SK-N-SH (cell line): ENCODE data around the gene ENTPD8. TPM values are rescaled to one million over a fixed set of nuclear protein-coding genes. Genes with fewer than 3 reads are reported as not detected.

Experiments
- CTCF ChIA-PET: fragments of 300-600, 350-600 bp; formaldehyde crosslinking; extraction: SDS; loops from one replicate; lab custom pipeline; 2021; lab: Yijun Ruan, JAX
- POLR2A ChIA-PET: fragments of 350-600 bp; sonication (Branson Sonifier 250); formaldehyde crosslinking; extraction: SDS; loops from one replicate; lab custom pipeline; 2020; ENCODE audit warnings: antibody characterized with exemption, inconsistent platforms; lab: Yijun Ruan, JAX
- DNase-seq: peaks from one replicate; pipeline ENCODE4 v3.0.0; 2012
- H2AFZ ChIP-seq: fragments of 200-600 bp; sonication (generic); 2 replicates; pipeline ENCODE4 v1.8.1; 2016; ENCODE audit warnings: antibody characterized with exemption, mild to moderate bottlenecking, low read depth
- H3F3A ChIP-seq: fragments of 200-600 bp; sonication (generic); replicated peaks from 2 replicates; pipeline ENCODE3; 2016; ENCODE audit warnings: antibody characterized with exemption, mild to moderate bottlenecking; ENCODE audit not compliant: insufficient read depth
- H3K27ac ChIP-seq, 2 experiments: fragments of 200-500 bp in 1 of 2; fragments of 200-600 bp in 1 of 2; sonication (Bioruptor generic) in 1 of 2; sonication (generic), shearing (Covaris generic) in 1 of 2; 2 replicates each; pipeline versions ENCODE4 v1.5.1 to v1.6.1; 2014 to 2016; ENCODE audit warnings: low read depth in 2 of 2, inconsistent platforms in 1 of 2, low read length in 1 of 2, mild to moderate bottlenecking in 1 of 2, mixed read lengths in 1 of 2
- H3K27me3 ChIP-seq: fragments of 200-600 bp; sonication (generic), shearing (Covaris generic); 2 replicates; pipeline ENCODE4 v1.6.1; 2016; ENCODE audit warnings: mixed run types; ENCODE audit not compliant: insufficient read depth
- H3K36me3 ChIP-seq, 2 experiments: fragments of 200-500 bp in 1 of 2; fragments of 200-600 bp in 1 of 2; sonication (Bioruptor generic) in 1 of 2; sonication (generic) in 1 of 2; replicated peaks in 1 of 2; 2 replicates each; pipeline versions ENCODE3 to v1.5.1; 2014 to 2016; ENCODE audit warnings: low read length in 1 of 2, mild to moderate bottlenecking in 1 of 2; ENCODE audit not compliant: insufficient read depth in 2 of 2, control insufficient read depth in 1 of 2
- H3K4me1 ChIP-seq, 2 experiments: fragments of 200-500 bp in 1 of 2; fragments of 200-600 bp in 1 of 2; sonication (Bioruptor generic) in 1 of 2; sonication (generic), shearing (Covaris generic) in 1 of 2; 2 replicates each; pipeline versions ENCODE4 v1.5.1 to v1.6.1; 2014 to 2016; ENCODE audit warnings: low read depth in 1 of 2, low read length in 1 of 2, mixed run types in 1 of 2; ENCODE audit not compliant: insufficient read depth in 2 of 2, control insufficient read depth in 1 of 2
- H3K4me2 ChIP-seq: fragments of 200-600 bp; sonication (generic), shearing (Covaris generic); 2 replicates; pipeline ENCODE4 v1.6.1; 2017; ENCODE audit warnings: mixed run types
- H3K4me3 ChIP-seq, 2 experiments: fragments of 200-500 bp in 1 of 2; fragments of 200-600 bp in 1 of 2; sonication (Bioruptor generic) in 1 of 2; sonication (generic), shearing (Covaris generic) in 1 of 2; 2 replicates each; pipeline versions ENCODE4 v1.5.1 to v1.8.1; 2014 to 2016; ENCODE audit warnings: low read depth in 2 of 2, inconsistent platforms in 1 of 2, low read length in 1 of 2, mild to moderate bottlenecking in 1 of 2, mixed read lengths in 1 of 2, moderate library complexity in 1 of 2
- H3K79me2 ChIP-seq: fragments of 200-600 bp; sonication (generic); 2 replicates; pipeline ENCODE4 v1.8.1; 2017; ENCODE audit warnings: mild to moderate bottlenecking; ENCODE audit not compliant: insufficient read depth
- H3K9ac ChIP-seq: fragments of 200-600 bp; sonication (generic); 2 replicates; pipeline ENCODE4 v1.6.1; 2017; ENCODE audit warnings: mixed run types
- H3K9me2 ChIP-seq: fragments of 200-600 bp; sonication (generic); 2 replicates; pipeline ENCODE4 v1.6.1; 2017; ENCODE audit warnings: mixed run types
- H3K9me3 ChIP-seq: fragments of 200-600 bp; sonication (generic); 2 replicates; pipeline ENCODE4 v1.6.1; 2017; ENCODE audit warnings: mixed run types, mild to moderate bottlenecking, moderate library complexity
- H4K20me1 ChIP-seq: fragments of 200-600 bp; sonication (generic); 2 replicates; pipeline ENCODE4 v1.6.1; 2017; ENCODE audit warnings: mild to moderate bottlenecking, mixed run types; ENCODE audit not compliant: insufficient read depth
- ELF1 ChIP-seq: IDR thresholded peaks from 2 replicates; pipeline ENCODE4 v1.4.0; 2012
- EZH2phosphoT487 ChIP-seq: fragments of 200-600 bp; sonication (generic); IDR thresholded peaks from 2 replicates; pipeline ENCODE4 v1.6.1; 2017; ENCODE audit warnings: low read depth, mixed run types, mild to moderate bottlenecking, antibody characterized with exemption, moderate library complexity, borderline replicate concordance
- FOSL2 ChIP-seq: IDR thresholded peaks from 2 replicates; pipeline ENCODE4 v1.4.0; 2012; ENCODE audit warnings: low read depth, mild to moderate bottlenecking, moderate library complexity, borderline replicate concordance
- FOXM1 ChIP-seq: IDR thresholded peaks from 2 replicates; pipeline ENCODE4 v1.4.0; 2012; ENCODE audit warnings: low read depth, mild to moderate bottlenecking
- GABPA ChIP-seq: IDR thresholded peaks from 2 replicates; pipeline ENCODE4 v1.4.0; 2012; ENCODE audit warnings: low read depth, mild to moderate bottlenecking
- NFIC ChIP-seq: IDR thresholded peaks from 2 replicates; pipeline ENCODE4 v1.4.0; 2012; ENCODE audit warnings: borderline replicate concordance
- NRF1 ChIP-seq: IDR thresholded peaks from 2 replicates; pipeline ENCODE4 v1.6.1; 2012; ENCODE audit warnings: low read depth, mild to moderate bottlenecking, low read length
- POLR2AphosphoS5 ChIP-seq: IDR thresholded peaks from 2 replicates; pipeline ENCODE4 v1.6.1; 2012; ENCODE audit warnings: low read depth, low read length
- RCOR1 ChIP-seq: fragments of 150-350 bp; IDR thresholded peaks from 2 replicates; pipeline ENCODE4 v1.6.1; 2017; ENCODE audit warnings: antibody characterized with exemption, low read length
- TAF1 ChIP-seq: IDR thresholded peaks from 2 replicates; pipeline ENCODE4 v1.6.1; 2012; ENCODE audit warnings: low read depth, mild to moderate bottlenecking, low read length, moderate library complexity, borderline replicate concordance
- TCF12 ChIP-seq: IDR thresholded peaks from 2 replicates; pipeline ENCODE4 v1.4.0; 2012
- TEAD4 ChIP-seq: IDR thresholded peaks from 2 replicates; pipeline ENCODE4 v1.4.0; 2012; ENCODE audit warnings: mild to moderate bottlenecking, borderline replicate concordance; ENCODE audit not compliant: insufficient read depth
- YY1 ChIP-seq: IDR thresholded peaks from 2 replicates; pipeline ENCODE4 v1.4.0; 2012; ENCODE audit warnings: low read depth, mild to moderate bottlenecking
- WGBS: methylation state at CpG from one replicate; pipeline ENCODE4 v1.1.6; 2017; ENCODE audit warnings: low lambda C conversion rate; 5-methylcytosine and 5-hydroxymethylcytosine counted together
- polyA plus RNA-seq, 3 experiments: library from polyadenylated mRNA; depleted of rRNA; stranded (reverse); fragments of >200 nt; gene quantifications; 2 replicates each; pipeline ENCODE4 v1.2.3, GENCODE V29; 2012
- TF ChIP-seq, protein P1 (sequence below): fragments of 150-350 bp; IDR thresholded peaks from 2 replicates; pipeline ENCODE4 v1.6.1; 2017; ENCODE audit warnings: antibody characterized with exemption, low read length, low read depth, borderline replicate concordance
- TF ChIP-seq, protein P2 (sequence below): IDR thresholded peaks from 2 replicates; pipeline ENCODE4 v1.6.1; 2012; ENCODE audit warnings: mild to moderate bottlenecking, low read depth, low read length, moderate library complexity
- TF ChIP-seq, protein P3 (sequence below): fragments of 200-600 bp; sonication (generic); IDR thresholded peaks from 2 replicates; pipeline ENCODE4 v1.6.1; 2017; ENCODE audit warnings: antibody characterized with exemption, mild to moderate bottlenecking, moderate library complexity
- TF ChIP-seq, protein P4 (sequence below): IDR thresholded peaks from 2 replicates; pipeline ENCODE4 v1.4.0; 2012; ENCODE audit warnings: low read depth, borderline replicate concordance
- TF ChIP-seq, protein P5 (sequence below): IDR thresholded peaks from 2 replicates; pipeline ENCODE4; 2012

The ENTPD8 gene
- polyA plus RNA-seq, 1 of the 3 experiments (the other 2 are of a cell fraction): 0.30 TPM

DNA sequence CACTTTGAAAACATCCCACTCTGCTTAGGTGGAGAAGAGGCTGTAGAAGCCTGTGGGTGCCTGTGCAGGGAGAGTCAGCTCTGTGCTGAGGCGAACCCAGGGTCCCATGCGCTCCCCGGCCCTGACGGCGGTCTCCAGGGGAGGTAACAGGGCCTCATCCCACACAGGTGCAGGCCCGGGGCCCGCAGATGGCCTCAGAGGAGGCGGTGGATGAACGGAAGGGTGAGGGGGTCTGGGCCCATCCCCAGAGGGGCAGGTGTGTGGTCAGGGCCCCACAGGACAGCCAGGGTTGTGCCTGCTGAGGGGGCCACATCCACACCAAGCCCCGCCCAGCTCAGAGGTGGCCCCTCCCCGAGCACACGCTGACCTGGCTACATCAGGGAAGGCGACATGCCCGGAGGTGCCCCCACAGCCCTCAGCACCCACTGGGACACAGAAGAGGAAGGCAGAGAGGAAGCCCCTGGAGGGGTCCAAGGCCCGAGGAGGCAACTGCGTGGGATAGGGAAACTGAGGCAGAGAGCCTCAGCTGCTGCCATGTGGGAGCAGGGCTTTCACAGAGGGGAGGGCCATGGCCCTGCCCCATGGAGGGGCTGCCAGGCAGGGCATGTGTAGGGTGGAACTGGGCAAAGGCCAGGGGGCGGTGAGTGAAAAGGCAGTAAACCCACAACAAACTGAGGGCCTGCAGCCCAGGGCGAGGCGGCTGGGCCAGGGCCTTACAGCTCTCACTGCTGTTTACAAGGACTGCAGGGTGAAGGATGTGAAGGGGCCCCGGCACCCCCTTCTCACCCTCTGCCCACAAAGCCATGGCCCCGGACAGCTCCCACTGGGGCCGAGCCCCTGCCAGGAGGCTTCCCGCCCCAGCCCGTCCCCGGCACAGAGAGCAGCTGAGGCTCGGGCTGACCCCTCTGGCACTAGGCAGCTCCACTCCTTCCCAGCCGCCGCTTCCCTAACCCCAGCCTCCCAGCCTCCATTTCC is 47.7 kb downstream of the ENTPD8 start:
- Histone ChIP-seq H3K79me2 (no peaks in the 10 kb centered on the region), H3K27ac (no peak overlapping the region), H3K4me3 (no peak overlapping the region), H3F3A (no peaks in the 10 kb centered on the region), H3K9me2 (no peaks in the 10 kb centered on the region), H3K4me1 (no peaks in the 10 kb centered on the region), H3K4me2 (no peak overlapping the region), H3K27me3 (no peaks in the 10 kb centered on the region), H3K9me3 (no peaks in the 10 kb centered on the region), H2AFZ (no peak overlapping the region), H4K20me1 (no peaks in the 10 kb centered on the region), H3K9ac (no peak overlapping the region), H3K36me3 (no peaks in the 10 kb centered on the region)
- POLR2A ChIA-PET: no interaction called here
- CTCF ChIA-PET: interaction anchor here (0.5 to 2.1 kb wide), 2 partner anchors 9 to 92 kb away, joined by 3 to 6 read pairs; partner anchors contain the start of gene NRARP
- no peak for DNase-seq
- 89% methylated on average over 11 of the region's 28 CpGs for WGBS
- TF ChIP-seq GABPA (no peak), POLR2AphosphoS5 (no peak), FOSL2 (no peak), TCF12 (no peak), TEAD4 (no peak), EZH2phosphoT487 (no peak), RCOR1 (no peak), NRF1 (no peak), ELF1 (no peak), FOXM1 (no peak), NFIC (no peak), YY1 (no peak), TAF1 (no peak)
- TF ChIP-seq, protein P1, sequence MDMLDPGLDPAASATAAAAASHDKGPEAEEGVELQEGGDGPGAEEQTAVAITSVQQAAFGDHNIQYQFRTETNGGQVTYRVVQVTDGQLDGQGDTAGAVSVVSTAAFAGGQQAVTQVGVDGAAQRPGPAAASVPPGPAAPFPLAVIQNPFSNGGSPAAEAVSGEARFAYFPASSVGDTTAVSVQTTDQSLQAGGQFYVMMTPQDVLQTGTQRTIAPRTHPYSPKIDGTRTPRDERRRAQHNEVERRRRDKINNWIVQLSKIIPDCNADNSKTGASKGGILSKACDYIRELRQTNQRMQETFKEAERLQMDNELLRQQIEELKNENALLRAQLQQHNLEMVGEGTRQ: no peak
- TF ChIP-seq, protein P2, sequence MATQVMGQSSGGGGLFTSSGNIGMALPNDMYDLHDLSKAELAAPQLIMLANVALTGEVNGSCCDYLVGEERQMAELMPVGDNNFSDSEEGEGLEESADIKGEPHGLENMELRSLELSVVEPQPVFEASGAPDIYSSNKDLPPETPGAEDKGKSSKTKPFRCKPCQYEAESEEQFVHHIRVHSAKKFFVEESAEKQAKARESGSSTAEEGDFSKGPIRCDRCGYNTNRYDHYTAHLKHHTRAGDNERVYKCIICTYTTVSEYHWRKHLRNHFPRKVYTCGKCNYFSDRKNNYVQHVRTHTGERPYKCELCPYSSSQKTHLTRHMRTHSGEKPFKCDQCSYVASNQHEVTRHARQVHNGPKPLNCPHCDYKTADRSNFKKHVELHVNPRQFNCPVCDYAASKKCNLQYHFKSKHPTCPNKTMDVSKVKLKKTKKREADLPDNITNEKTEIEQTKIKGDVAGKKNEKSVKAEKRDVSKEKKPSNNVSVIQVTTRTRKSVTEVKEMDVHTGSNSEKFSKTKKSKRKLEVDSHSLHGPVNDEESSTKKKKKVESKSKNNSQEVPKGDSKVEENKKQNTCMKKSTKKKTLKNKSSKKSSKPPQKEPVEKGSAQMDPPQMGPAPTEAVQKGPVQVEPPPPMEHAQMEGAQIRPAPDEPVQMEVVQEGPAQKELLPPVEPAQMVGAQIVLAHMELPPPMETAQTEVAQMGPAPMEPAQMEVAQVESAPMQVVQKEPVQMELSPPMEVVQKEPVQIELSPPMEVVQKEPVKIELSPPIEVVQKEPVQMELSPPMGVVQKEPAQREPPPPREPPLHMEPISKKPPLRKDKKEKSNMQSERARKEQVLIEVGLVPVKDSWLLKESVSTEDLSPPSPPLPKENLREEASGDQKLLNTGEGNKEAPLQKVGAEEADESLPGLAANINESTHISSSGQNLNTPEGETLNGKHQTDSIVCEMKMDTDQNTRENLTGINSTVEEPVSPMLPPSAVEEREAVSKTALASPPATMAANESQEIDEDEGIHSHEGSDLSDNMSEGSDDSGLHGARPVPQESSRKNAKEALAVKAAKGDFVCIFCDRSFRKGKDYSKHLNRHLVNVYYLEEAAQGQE: no peak
- TF ChIP-seq, protein P3, sequence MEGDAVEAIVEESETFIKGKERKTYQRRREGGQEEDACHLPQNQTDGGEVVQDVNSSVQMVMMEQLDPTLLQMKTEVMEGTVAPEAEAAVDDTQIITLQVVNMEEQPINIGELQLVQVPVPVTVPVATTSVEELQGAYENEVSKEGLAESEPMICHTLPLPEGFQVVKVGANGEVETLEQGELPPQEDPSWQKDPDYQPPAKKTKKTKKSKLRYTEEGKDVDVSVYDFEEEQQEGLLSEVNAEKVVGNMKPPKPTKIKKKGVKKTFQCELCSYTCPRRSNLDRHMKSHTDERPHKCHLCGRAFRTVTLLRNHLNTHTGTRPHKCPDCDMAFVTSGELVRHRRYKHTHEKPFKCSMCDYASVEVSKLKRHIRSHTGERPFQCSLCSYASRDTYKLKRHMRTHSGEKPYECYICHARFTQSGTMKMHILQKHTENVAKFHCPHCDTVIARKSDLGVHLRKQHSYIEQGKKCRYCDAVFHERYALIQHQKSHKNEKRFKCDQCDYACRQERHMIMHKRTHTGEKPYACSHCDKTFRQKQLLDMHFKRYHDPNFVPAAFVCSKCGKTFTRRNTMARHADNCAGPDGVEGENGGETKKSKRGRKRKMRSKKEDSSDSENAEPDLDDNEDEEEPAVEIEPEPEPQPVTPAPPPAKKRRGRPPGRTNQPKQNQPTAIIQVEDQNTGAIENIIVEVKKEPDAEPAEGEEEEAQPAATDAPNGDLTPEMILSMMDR: no peak
- TF ChIP-seq, protein P4, sequence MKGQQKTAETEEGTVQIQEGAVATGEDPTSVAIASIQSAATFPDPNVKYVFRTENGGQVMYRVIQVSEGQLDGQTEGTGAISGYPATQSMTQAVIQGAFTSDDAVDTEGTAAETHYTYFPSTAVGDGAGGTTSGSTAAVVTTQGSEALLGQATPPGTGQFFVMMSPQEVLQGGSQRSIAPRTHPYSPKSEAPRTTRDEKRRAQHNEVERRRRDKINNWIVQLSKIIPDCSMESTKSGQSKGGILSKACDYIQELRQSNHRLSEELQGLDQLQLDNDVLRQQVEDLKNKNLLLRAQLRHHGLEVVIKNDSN: no peak
- TF ChIP-seq, protein P5, sequence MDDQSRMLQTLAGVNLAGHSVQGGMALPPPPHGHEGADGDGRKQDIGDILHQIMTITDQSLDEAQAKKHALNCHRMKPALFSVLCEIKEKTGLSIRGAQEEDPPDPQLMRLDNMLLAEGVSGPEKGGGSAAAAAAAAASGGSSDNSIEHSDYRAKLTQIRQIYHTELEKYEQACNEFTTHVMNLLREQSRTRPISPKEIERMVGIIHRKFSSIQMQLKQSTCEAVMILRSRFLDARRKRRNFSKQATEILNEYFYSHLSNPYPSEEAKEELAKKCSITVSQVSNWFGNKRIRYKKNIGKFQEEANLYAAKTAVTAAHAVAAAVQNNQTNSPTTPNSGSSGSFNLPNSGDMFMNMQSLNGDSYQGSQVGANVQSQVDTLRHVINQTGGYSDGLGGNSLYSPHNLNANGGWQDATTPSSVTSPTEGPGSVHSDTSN: no peak
